22Rv1 (cell line): Measurements from ENCODE around the gene CRACR2A.

Source experiments
- H3K27ac ChIP-seq: fragments of 450-650 bp; 2 replicates; pipeline ENCODE4 v1.5.1; 2017
- ZFX ChIP-seq: fragments of 450-650 bp; IDR thresholded peaks from 2 replicates; pipeline ENCODE4 v1.6.1; 2017; ENCODE audit warnings: antibody characterized with exemption, borderline replicate concordance
- TF ChIP-seq, protein P1 (sequence below): fragments of 450-650 bp; IDR thresholded peaks from 2 replicates; pipeline ENCODE4 v1.5.1; 2017; ENCODE audit warnings: mild to moderate bottlenecking

The CRACR2A gene

GRCh38 chr12:3680919-3681594 lies 71.9 kb downstream of the CRACR2A start:
- H3K27ac ChIP-seq, result no peak overlapping the region
- TF ChIP-seq, protein P1, sequence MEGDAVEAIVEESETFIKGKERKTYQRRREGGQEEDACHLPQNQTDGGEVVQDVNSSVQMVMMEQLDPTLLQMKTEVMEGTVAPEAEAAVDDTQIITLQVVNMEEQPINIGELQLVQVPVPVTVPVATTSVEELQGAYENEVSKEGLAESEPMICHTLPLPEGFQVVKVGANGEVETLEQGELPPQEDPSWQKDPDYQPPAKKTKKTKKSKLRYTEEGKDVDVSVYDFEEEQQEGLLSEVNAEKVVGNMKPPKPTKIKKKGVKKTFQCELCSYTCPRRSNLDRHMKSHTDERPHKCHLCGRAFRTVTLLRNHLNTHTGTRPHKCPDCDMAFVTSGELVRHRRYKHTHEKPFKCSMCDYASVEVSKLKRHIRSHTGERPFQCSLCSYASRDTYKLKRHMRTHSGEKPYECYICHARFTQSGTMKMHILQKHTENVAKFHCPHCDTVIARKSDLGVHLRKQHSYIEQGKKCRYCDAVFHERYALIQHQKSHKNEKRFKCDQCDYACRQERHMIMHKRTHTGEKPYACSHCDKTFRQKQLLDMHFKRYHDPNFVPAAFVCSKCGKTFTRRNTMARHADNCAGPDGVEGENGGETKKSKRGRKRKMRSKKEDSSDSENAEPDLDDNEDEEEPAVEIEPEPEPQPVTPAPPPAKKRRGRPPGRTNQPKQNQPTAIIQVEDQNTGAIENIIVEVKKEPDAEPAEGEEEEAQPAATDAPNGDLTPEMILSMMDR, result no peak
- no peak for TF ChIP-seq ZFX

- H3K27ac ChIP-seq, result no peak overlapping the region
- TF ChIP-seq ZFX, result no peak
- TF ChIP-seq, protein P1, result no peak
These were observed 73.1 kb downstream of the CRACR2A start for GRCh38 chr12:3679831-3680230.

- no peak overlapping the region for H3K27ac ChIP-seq
- TF ChIP-seq, protein P1, result no peak
- TF ChIP-seq ZFX, result no peak
These were observed 75.3 kb downstream of the CRACR2A start for GRCh38 chr12:3677609-3678008.

DNA sequence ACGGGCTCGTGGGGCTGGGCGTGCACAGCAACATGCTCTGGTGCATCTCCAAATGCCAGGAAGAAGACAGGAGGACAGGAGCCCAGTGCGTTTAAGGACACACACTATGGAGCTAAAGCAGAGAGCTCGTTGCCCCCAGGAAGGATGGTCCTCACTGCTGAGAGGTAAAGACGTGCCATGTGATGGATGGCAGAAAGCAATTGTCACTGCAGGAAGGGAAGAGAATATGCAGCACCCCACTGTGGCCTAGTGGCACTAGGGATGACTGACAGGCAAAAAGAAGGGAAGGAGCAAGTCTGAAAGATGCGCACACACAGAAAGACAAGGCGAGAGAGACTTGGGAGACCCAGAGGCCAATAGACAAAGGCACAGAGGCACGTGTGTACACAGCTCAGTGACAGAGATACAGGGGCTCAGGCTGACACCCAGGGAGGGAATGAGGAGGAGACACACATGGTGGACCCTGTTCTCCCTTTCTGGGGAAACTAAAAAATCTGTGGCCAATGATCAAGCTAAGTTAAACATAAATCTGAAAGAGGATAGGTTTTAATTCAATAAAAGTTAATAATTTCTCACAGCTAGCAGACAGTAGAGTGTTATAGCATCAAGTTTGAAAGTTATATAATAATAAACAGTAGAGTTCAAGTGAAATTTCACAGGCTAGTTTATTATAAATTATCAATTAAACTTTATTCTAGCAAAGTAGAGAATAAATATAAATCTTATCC lies 78.8 kb downstream of the CRACR2A start:
- TF ChIP-seq, protein P1, result no peak
- no peak for TF ChIP-seq ZFX
- H3K27ac ChIP-seq, result no peak overlapping the region

DNA sequence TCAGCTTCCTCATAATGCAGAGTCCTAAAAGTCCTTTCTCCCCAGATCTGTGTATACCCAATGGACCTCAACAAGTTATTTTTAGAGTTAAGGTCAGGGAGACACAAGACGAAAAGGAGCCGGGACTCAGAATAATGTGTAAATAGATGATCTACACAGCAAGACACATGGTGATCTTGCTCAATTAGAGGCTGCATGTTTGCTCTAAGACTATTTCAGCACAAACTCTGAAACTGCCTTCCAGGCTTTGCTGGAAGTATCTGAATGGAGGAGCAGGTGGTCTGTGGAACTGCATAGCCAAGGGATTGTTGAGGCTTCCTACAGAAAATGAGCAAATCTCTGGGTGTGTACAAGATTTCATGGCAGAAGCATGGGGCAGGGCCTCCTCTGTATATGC lies 80.8 kb downstream of the CRACR2A start:
- H3K27ac ChIP-seq, result no peak overlapping the region
- TF ChIP-seq ZFX, result no peak
- TF ChIP-seq, protein P1, result no peak

- no peak overlapping the region for H3K27ac ChIP-seq
- TF ChIP-seq, protein P1, result no peak
- no peak for TF ChIP-seq ZFX
These were observed 81.4 kb downstream of the CRACR2A start for GRCh38 chr12:3671330-3672112.
